ENCODE measurements around the gene CNGA2.

DNA sequence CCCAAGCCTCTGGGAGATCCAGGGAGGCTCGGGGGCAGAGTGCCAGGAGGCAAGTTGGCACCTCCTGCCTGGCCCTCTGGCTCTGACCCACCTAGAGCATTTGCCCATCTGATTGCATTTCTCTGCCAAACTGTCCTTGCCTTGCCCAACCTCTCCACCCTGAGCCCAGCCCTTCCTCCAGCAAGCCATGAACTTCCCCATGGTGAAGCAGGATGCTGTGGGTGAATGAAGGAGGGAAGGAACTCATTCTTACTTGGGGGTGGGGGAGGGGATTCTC lies 9.3 kb upstream of the CNGA2 start:
- TF ChIP-seq ZNF76 (CRISPR knock-in tag; IDR thresholded peaks at IDR 0.05; ENCODE audit: borderline replicate concordance) (no peak), ERF (CRISPR knock-in tag; IDR thresholded peaks at IDR 0.05) (no peak)

Measured in K562 (cell line).